HepG2 (cell line): ENCODE data around the gene AKR1A1. TPM values are rescaled to one million over a fixed set of nuclear protein-coding genes. Genes with fewer than 3 reads are reported as not detected.

Experiments used
- BORCS8-MEF2B ChIP-seq: sonication (generic); formaldehyde crosslinking; IDR thresholded peaks from 2 replicates; pipeline ENCODE4 v1.8.0; 2022; ENCODE audit warnings: mild to moderate bottlenecking, missing genetic modification reagents
- CENPT ChIP-seq: sonication (generic); formaldehyde crosslinking; IDR thresholded peaks from 2 replicates; pipeline ENCODE4 v1.8.0; 2022; ENCODE audit warnings: low read depth, mild to moderate bottlenecking, moderate library complexity, missing genetic modification reagents
- CENPX ChIP-seq: sonication (generic); formaldehyde crosslinking; IDR thresholded peaks from 2 replicates; pipeline ENCODE4 v1.9.0; 2021; ENCODE audit warnings: mild to moderate bottlenecking, missing genetic modification reagents, moderate library complexity
- CREM ChIP-seq, 2 experiments: sonication (generic) in 1 of 2; formaldehyde crosslinking in 1 of 2; IDR thresholded peaks; 2 replicates each; pipeline versions ENCODE4 v1.4.0 to v1.6.1; 2016 to 2020; ENCODE audit warnings: antibody characterized with exemption in 1 of 2, mild to moderate bottlenecking in 1 of 2, missing genetic modification reagents in 1 of 2
- GPN1 ChIP-seq: sonication (generic); formaldehyde crosslinking; IDR thresholded peaks from 2 replicates; pipeline ENCODE4 v1.5.1; 2020; ENCODE audit warnings: missing genetic modification reagents, borderline replicate concordance
- KLF11 ChIP-seq: IDR thresholded peaks from 2 replicates; pipeline ENCODE4 v1.6.1; 2016; ENCODE audit warnings: missing compliant biosample characterization
- NBN ChIP-seq: fragments of 450-650 bp; conservative IDR thresholded peaks from 2 replicates; pipeline ENCODE4 v1.6.1; 2017
- NCOR1 ChIP-seq: fragments of 200-600 bp; sonication (generic); IDR thresholded peaks from 2 replicates; pipeline ENCODE4 v1.7.0; 2017; ENCODE audit warnings: antibody characterized with exemption, low read length, borderline replicate concordance
- NFKBIZ ChIP-seq: IDR thresholded peaks from 2 replicates; pipeline ENCODE4 v1.6.1; 2018; ENCODE audit warnings: missing genetic modification reagents, missing compliant biosample characterization
- NFYB ChIP-seq: sonication (generic); formaldehyde crosslinking; IDR thresholded peaks from 2 replicates; pipeline ENCODE4 v1.4.0; 2020; ENCODE audit warnings: missing genetic modification reagents
- SIX4 ChIP-seq: sonication (generic); formaldehyde crosslinking; IDR thresholded peaks from 2 replicates; pipeline ENCODE4 v1.4.0; 2020; ENCODE audit warnings: missing genetic modification reagents
- XRCC5 ChIP-seq: fragments of 200-400 bp; formaldehyde crosslinking; optimal IDR thresholded peaks from 2 replicates; pipeline ENCODE3; 2017; ENCODE audit warnings: mild to moderate bottlenecking, low read length
- ZBTB43 ChIP-seq: sonication (generic); formaldehyde crosslinking; conservative IDR thresholded peaks from 2 replicates; pipeline ENCODE4 v1.4.0; 2020; ENCODE audit warnings: missing genetic modification reagents
- ZUFSP ChIP-seq: sonication (generic); formaldehyde crosslinking; IDR thresholded peaks from 2 replicates; pipeline ENCODE4 v1.9.0; 2021; ENCODE audit warnings: missing genetic modification reagents, mild to moderate bottlenecking, borderline replicate concordance
- polyA plus RNA-seq, 8 experiments: library from polyadenylated mRNA; depleted of rRNA in 3 of 8; stranded (reverse) in 7 of 8; unstranded in 1 of 8; fragments of >200 nt; fragmentation: Illumina TruSeq in 4 of 8; extraction: Trizol in 4 of 8; gene quantifications; 2 replicates each; pipeline versions ENCODE4 v1.2.1 to v1.2.3, GENCODE V29; 2011 to 2016; ENCODE audit warnings: low read depth in 4 of 8, missing spikeins in 1 of 8, mixed read lengths in 1 of 8; ENCODE audit not compliant: insufficient read depth in 1 of 8
- total RNA-seq, 5 experiments: library from RNA; depleted of rRNA; stranded (reverse); fragments of >200 nt; fragmentation: Illumina TruSeq; extraction: Trizol; gene quantifications; 2 replicates each; pipeline ENCODE4 v1.2.3, GENCODE V29; 2016; ENCODE audit warnings: low read depth in 1 of 5
- TF ChIP-seq, protein P1 (sequence below): sonication (generic); formaldehyde crosslinking; IDR thresholded peaks from 2 replicates; pipeline ENCODE4 v1.8.0; 2022; ENCODE audit warnings: missing genetic modification reagents, mild to moderate bottlenecking, inconsistent platforms, borderline replicate concordance
- TF ChIP-seq, protein P2 (sequence below): sonication (generic); formaldehyde crosslinking; IDR thresholded peaks from 2 replicates; pipeline ENCODE4 v1.9.0; 2021; ENCODE audit warnings: mild to moderate bottlenecking, missing genetic modification reagents

AKR1A1 gene
- total and polyA plus RNA-seq, 2 of the 13 experiments (the other 11 are each of a cell fraction or from before 2014, with no cell fraction given): 181 to 217 TPM

GRCh38 chr1:45584351-45585109, 33.9 kb downstream of the AKR1A1 start (continued):
- TF ChIP-seq ZUFSP (no peak), CENPX (CRISPR knock-in tag) (no peak), CREM (IDR thresholded peaks at IDR 0.05) (0 out of 2 replicates have a peak, but pooled peaks have one; percentile 8), CREM (CRISPR knock-in tag; IDR thresholded peaks at IDR 0.05) (no peak), KLF11 (0 out of 2 replicates have a peak, but pooled peaks have one; percentile 44), SIX4 (no peak; the same call in 1 of the 2 replicates), ZBTB43 (no peak), NFKBIZ (0 out of 2 replicates have a peak, but pooled peaks have one; percentile 63), NBN (no peak), BORCS8-MEF2B (no peak; the same call in none of the 2 replicates), GPN1 (no peak), NCOR1 (no peak; the same call in 1 of the 2 replicates), NFYB (CRISPR knock-in tag) (no peak), XRCC5 (no peak), CENPT (CRISPR knock-in tag) (no peak)
- TF ChIP-seq, protein P1, sequence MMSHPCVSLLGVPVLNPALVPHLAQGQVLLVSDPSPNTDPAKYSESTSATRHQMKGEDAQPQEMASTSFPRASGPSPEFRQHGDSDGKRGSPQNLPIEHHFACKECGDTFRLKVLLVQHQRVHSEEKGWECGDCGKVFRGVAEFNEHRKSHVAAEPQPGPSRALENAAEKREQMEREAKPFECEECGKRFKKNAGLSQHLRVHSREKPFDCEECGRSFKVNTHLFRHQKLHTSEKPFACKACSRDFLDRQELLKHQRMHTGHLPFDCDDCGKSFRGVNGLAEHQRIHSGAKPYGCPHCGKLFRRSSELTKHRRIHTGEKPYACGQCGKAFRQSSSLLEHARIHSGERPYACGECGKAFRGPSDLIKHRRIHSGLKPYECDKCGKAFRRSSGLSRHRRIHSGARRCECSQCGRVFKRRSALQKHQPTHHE (CRISPR knock-in tag): no peak
- TF ChIP-seq, protein P2, sequence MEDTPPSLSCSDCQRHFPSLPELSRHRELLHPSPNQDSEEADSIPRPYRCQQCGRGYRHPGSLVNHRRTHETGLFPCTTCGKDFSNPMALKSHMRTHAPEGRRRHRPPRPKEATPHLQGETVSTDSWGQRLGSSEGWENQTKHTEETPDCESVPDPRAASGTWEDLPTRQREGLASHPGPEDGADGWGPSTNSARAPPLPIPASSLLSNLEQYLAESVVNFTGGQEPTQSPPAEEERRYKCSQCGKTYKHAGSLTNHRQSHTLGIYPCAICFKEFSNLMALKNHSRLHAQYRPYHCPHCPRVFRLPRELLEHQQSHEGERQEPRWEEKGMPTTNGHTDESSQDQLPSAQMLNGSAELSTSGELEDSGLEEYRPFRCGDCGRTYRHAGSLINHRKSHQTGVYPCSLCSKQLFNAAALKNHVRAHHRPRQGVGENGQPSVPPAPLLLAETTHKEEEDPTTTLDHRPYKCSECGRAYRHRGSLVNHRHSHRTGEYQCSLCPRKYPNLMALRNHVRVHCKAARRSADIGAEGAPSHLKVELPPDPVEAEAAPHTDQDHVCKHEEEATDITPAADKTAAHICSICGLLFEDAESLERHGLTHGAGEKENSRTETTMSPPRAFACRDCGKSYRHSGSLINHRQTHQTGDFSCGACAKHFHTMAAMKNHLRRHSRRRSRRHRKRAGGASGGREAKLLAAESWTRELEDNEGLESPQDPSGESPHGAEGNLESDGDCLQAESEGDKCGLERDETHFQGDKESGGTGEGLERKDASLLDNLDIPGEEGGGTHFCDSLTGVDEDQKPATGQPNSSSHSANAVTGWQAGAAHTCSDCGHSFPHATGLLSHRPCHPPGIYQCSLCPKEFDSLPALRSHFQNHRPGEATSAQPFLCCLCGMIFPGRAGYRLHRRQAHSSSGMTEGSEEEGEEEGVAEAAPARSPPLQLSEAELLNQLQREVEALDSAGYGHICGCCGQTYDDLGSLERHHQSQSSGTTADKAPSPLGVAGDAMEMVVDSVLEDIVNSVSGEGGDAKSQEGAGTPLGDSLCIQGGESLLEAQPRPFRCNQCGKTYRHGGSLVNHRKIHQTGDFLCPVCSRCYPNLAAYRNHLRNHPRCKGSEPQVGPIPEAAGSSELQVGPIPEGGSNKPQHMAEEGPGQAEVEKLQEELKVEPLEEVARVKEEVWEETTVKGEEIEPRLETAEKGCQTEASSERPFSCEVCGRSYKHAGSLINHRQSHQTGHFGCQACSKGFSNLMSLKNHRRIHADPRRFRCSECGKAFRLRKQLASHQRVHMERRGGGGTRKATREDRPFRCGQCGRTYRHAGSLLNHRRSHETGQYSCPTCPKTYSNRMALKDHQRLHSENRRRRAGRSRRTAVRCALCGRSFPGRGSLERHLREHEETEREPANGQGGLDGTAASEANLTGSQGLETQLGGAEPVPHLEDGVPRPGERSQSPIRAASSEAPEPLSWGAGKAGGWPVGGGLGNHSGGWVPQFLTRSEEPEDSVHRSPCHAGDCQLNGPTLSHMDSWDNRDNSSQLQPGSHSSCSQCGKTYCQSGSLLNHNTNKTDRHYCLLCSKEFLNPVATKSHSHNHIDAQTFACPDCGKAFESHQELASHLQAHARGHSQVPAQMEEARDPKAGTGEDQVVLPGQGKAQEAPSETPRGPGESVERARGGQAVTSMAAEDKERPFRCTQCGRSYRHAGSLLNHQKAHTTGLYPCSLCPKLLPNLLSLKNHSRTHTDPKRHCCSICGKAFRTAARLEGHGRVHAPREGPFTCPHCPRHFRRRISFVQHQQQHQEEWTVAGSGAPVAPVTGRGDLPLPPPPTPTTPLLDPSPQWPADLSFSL (CRISPR knock-in tag): no peak
